ENCODE results near the gene SBK1.

Gene SBK1

DNA sequence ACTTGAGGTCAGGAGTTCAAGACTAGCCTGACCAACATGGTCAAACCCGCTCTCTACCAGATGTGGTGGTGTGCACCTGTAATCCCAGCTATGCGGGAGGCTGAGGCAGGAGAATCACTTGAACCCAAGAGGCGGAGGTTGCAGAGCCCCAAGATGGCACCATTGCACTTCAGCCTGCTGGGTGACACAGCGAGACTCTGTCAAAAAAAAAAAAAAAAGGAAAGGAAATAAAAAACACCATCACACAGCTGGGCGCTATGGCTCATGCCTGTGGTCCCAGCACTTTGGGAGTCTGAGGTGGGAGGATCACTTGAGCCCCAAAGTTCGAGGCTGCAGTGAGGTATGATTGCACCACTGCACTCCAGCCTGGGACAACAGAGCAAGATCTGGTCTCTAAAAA is 13.3 kb upstream of the SBK1 start:
- in situ Hi-C loops (cut with MboI; ENCODE audit: low sequenced_read_pairs, unreplicated experiment): loop anchor here (5.0 to 25.0 kb wide), 2 partner anchors 38 to 258 kb away; partner anchors contain the start of gene NUPR1
- no peak for DNase-seq (ENCODE audit: low spot score)
- no peak for TF ChIP-seq CTCF (IDR thresholded peaks at IDR 0.05; ENCODE audit: borderline replicate concordance, control extremely low read depth, extremely low read depth, insufficient read depth, missing control alignments)

- TF ChIP-seq CTCF (IDR thresholded peaks at IDR 0.05; ENCODE audit: borderline replicate concordance, control extremely low read depth, extremely low read depth, insufficient read depth, missing control alignments): no peak
- no peak for DNase-seq (ENCODE audit: low spot score)
- in situ Hi-C loops (cut with MboI; ENCODE audit: low sequenced_read_pairs, unreplicated experiment): loop anchor here (25.0 kb wide), 1 partner anchor 256 kb away; the partner anchor contains the start of gene NUPR1
These were observed 11.2 kb upstream of the SBK1 start for GRCh38 chr16:28280881-28281836.

DNA sequence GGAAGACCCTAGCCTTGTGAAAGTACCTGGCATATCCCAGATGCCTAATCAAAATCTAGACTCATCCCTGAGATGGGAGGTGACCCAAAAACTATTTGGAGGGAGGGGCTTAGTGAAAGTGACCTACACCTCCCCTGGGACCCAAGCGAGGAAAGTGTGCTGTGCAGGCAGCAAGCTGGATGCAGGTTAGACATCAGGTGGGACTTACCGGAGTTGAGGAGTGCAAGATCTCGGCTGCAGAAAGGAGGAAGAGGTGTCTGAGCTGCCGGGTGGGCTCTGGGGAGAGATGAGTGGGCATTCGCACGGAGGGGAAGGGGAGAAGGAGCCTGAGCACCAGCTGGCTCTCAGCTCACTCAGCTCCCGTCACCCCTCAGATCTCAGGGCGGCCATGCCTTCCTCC is 10.3 kb upstream of the SBK1 start:
- DNase-seq (ENCODE audit: low spot score): no peak
- TF ChIP-seq CTCF (IDR thresholded peaks at IDR 0.05; ENCODE audit: borderline replicate concordance, control extremely low read depth, extremely low read depth, insufficient read depth, missing control alignments): no peak
- in situ Hi-C loops (cut with MboI; ENCODE audit: low sequenced_read_pairs, unreplicated experiment): loop anchor here (25.0 kb wide), 1 partner anchor 255 kb away; the partner anchor contains the start of gene NUPR1

DNA sequence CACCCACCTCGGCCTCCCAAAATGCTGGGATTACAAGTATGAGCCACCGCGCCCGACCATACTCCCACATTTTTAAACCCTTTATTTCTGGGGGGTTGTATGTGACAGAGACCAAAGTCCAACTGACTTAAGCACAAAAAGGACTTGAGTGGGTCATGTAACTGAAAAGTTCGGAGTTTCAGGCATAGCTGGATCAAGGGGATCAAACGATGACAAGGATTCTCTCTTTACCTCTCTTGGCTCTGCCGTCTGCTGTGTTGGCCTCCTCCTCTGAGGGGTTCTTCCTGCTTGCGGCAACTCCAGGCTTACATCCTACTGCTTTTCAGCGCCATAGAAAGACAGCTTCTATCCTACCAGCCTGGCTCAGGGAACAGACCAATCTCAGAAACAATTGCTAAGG is 9.2 kb upstream of the SBK1 start:
- no peak for TF ChIP-seq CTCF (IDR thresholded peaks at IDR 0.05; ENCODE audit: borderline replicate concordance, control extremely low read depth, extremely low read depth, insufficient read depth, missing control alignments)
- in situ Hi-C loops (cut with MboI; ENCODE audit: low sequenced_read_pairs, unreplicated experiment): loop anchor here (25.0 kb wide), 1 partner anchor 254 kb away; the partner anchor contains the start of gene NUPR1
- DNase-seq (ENCODE audit: low spot score): no peak

DNA sequence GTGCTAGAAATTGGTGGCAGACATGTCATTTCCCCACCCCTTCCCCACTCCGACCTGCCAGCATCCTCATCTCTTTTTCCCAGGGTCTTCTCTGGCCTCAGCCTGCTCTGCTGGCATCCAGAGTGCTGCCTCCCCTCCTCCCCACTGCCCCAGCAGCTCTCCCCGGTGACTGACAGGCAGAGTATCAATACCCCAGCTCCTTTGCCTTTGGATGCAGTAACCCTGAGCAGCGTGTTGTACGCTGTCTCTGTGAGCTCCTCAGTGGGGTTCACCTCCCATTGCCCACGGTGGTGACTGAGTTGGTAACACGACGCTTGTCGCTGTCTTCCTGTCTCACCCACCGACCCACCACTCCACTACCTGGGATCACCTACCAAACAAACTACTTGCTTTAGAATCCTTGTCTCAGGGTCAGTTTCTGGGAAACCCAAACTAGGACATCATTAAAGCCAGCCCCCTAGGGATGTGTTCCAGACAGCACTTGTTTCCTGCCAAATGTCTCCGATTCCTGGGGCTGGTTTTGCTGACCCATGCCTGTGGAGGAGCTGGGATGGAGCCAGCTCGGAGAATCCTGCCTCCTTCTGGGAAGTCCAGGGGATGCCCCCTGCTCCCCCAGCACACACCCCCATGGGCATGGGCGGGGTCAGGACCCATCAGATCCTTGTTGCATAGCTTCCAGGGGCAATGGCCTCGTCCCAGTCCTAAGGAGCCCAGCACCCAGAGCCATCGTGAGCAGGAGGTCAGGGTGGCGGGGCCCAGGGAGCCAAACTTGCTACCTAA is 8.3 kb upstream of the SBK1 start:
- in situ Hi-C loops (cut with MboI; ENCODE audit: low sequenced_read_pairs, unreplicated experiment): loop anchor here (25.0 kb wide), 1 partner anchor 253 kb away; the partner anchor contains the start of gene NUPR1
- no peak for TF ChIP-seq CTCF (IDR thresholded peaks at IDR 0.05; ENCODE audit: borderline replicate concordance, control extremely low read depth, extremely low read depth, insufficient read depth, missing control alignments)
- DNase-seq (ENCODE audit: low spot score): no peak

DNA sequence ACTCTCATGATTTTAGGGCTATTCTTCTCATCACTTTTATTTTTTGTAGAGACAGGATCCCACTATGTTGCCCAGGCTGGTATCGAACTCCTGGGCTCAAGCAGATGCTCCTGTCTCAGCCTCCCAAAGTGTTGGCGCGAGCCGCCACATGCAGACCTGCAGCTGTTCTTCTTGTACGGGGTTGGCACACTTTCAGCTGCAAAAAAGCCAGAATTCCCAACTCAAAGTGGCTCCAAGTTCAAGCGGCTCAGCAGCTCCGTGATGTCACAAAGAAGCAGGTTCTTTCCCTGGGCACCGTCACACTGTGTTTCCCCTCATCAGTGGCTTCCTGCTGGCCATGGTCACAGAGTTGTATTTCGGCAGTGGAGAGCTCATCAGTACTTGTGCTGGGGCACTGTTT is 6.7 kb upstream of the SBK1 start:
- no peak for TF ChIP-seq CTCF (IDR thresholded peaks at IDR 0.05; ENCODE audit: borderline replicate concordance, control extremely low read depth, extremely low read depth, insufficient read depth, missing control alignments)
- in situ Hi-C loops (cut with MboI; ENCODE audit: low sequenced_read_pairs, unreplicated experiment): loop anchor here (25.0 kb wide), 1 partner anchor 252 kb away; the partner anchor contains the start of gene NUPR1

More for the DNA sequence above, 6.7 kb upstream of the SBK1 start:
- DNase-seq (ENCODE audit: low spot score): no peak

Data from GM13976 (cell line).